ENCODE results near the gene MC5R.

DNA sequence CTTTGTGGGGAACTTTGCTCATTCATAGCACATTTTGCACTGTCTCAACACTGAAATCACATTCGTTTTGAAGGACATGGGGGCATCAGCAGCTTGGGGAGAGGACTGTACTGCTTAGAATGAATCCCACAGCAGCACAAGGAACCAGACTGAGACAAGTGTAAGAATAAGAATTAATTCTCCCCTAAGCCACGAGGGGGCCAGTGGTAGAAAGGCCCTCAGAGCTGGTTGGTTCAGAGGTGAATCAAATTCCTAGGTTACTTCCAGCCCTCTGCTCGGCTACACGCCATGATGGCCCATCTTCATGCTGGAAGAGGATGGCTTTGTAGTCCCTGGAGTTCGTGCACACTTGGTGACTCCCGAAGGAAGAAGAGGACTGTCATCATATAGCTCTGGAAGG is 12.0 kb upstream of the MC5R start:
- no peak for TF ChIP-seq YY1 (IDR thresholded peaks at IDR 0.05; ENCODE audit: insufficient read depth, insufficient read length)
- no peak for TF ChIP-seq SUZ12 (IDR thresholded peaks at IDR 0.05; ENCODE audit: extremely low read depth, insufficient read depth, insufficient read length)
